Esophagus (tissue), 2 donors: ENCODE measurements around the gene B3GALT2. TPM values are rescaled to one million over a fixed set of nuclear protein-coding genes. Genes with fewer than 3 reads are reported as not detected.

Experiments used
- H3K27ac ChIP-seq, 2 donors: one replicate each; pipeline ENCODE4 v1.5.1; 2013; ENCODE audit warnings: low read depth in 2 of 2, mild to moderate bottlenecking in 2 of 2, inconsistent platforms in 1 of 2, low read length in 1 of 2, moderate library complexity in 1 of 2
- H3K27me3 ChIP-seq, 2 donors: one replicate each; pipeline ENCODE4 v1.6.1; 2013; ENCODE audit warnings: low read length in 2 of 2, control low read depth in 1 of 2, mild to moderate bottlenecking in 1 of 2; ENCODE audit not compliant: insufficient read depth in 2 of 2, control insufficient read depth in 1 of 2
- H3K36me3 ChIP-seq, 2 donors: one replicate each; pipeline ENCODE4 v1.6.1; 2013; ENCODE audit warnings: low read length in 1 of 2; ENCODE audit not compliant: control insufficient read depth in 2 of 2, insufficient read depth in 2 of 2
- H3K4me1 ChIP-seq, 2 donors: one replicate each; pipeline ENCODE4 v1.6.1; 2013; ENCODE audit warnings: low read length in 1 of 2; ENCODE audit not compliant: control insufficient read depth in 2 of 2, insufficient read depth in 2 of 2
- H3K4me3 ChIP-seq, 2 donors: one replicate each; pipeline ENCODE4 v1.5.1; 2013; ENCODE audit warnings: low read length in 2 of 2, mild to moderate bottlenecking in 2 of 2, low read depth in 1 of 2, moderate library complexity in 1 of 2
- H3K9me3 ChIP-seq, 2 donors: one replicate each; pipeline ENCODE4 v1.6.1; 2013; ENCODE audit warnings: mild to moderate bottlenecking in 2 of 2, low read depth in 1 of 2, low read length in 1 of 2, moderate library complexity in 1 of 2; ENCODE audit not compliant: control insufficient read depth in 2 of 2, insufficient read depth in 1 of 2
- WGBS, 2 donors: extraction: QIAGEN DNeasy Blood & Tissue Kit; methylation state at CpG; one replicate each; pipeline ENCODE4 v1.1.7; 2013; 5-methylcytosine and 5-hydroxymethylcytosine counted together
- polyA plus RNA-seq, 2 donors: library from polyadenylated mRNA; stranded (reverse); fragments of 200-250 nt; gene quantifications; one replicate each; pipeline ENCODE4 v1.2.3, GENCODE V29; 2013
- donor health status: healthy with polysubstance abuse.
- donor health status: Bipolar disorder and iron deficiency.

The B3GALT2 gene
- polyA plus RNA-seq, 2 donors, result 0.12 to 0.28 TPM

- H3K9me3 ChIP-seq, result no peaks in the 10 kb centered on the region
- H3K4me3 ChIP-seq, result no peak overlapping the region
- 82 to 94% methylated on average over 1 of the region's 1 CpG for WGBS, 2 donors
- H3K36me3 ChIP-seq, result no peaks in the 10 kb centered on the region
- no peaks in the 10 kb centered on the region for H3K4me1 ChIP-seq
- no peak overlapping the region for H3K27ac ChIP-seq
- H3K27me3 ChIP-seq, result no peaks in the 10 kb centered on the region
These were observed 1.6 kb downstream of the B3GALT2 start for GRCh38 chr1:193184776-193185175.

GRCh38 chr1:193183019-193183627 is 3.3 kb downstream of the B3GALT2 start:
- whole genome bisulfite sequencing, 2 donors, result 0 to 1% methylated on average over 2 of the region's 2 CpGs
- Histone ChIP-seq H3K36me3 (no peaks in the 10 kb centered on the region), H3K4me1 (no peaks in the 10 kb centered on the region), H3K27me3 (no peaks in the 10 kb centered on the region), H3K9me3 (no peaks in the 10 kb centered on the region), H3K27ac (no peak overlapping the region), H3K4me3 (no peak overlapping the region)

- WGBS, 2 donors, result 64 to 71% methylated on average over 2 of the region's 2 CpGs
- Histone ChIP-seq H3K4me3 (no peak overlapping the region), H3K36me3 (no peaks in the 10 kb centered on the region), H3K27me3 (no peaks in the 10 kb centered on the region), H3K27ac (no peak overlapping the region), H3K4me1 (no peaks in the 10 kb centered on the region), H3K9me3 (no peaks in the 10 kb centered on the region)
These were observed 4.4 kb downstream of the B3GALT2 start for GRCh38 chr1:193181985-193182384.

GRCh38 chr1:193181536-193181935 is 4.9 kb downstream of the B3GALT2 start:
- Histone ChIP-seq H3K27ac (no peak overlapping the region), H3K4me1 (no peaks in the 10 kb centered on the region), H3K9me3 (no peaks in the 10 kb centered on the region), H3K4me3 (no peak overlapping the region), H3K36me3 (no peaks in the 10 kb centered on the region), H3K27me3 (no peaks in the 10 kb centered on the region)
- 39 to 43% methylated on average over 1 of the region's 1 CpG for WGBS, 2 donors

DNA sequence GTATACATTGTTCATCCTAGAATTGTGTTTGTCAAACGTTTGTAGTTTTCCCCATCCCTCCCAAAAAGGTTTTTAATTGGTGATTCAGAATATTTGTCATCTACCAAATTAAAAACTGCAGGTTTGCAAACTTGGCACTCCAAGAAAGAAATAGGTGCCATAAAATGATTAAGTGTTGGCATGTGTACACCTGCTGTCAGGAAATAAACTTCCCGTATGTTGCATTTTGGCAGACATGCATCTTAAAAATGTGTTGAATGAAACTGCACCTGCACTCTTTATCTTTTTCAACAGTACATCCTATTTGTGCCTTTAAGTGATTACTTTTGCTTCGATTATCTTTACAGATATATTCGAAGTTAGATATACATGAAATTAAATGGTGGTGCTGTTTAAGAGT is 7.3 kb downstream of the B3GALT2 start:
- Histone ChIP-seq H3K27me3 (no peaks in the 10 kb centered on the region), H3K4me1 (no peaks in the 10 kb centered on the region), H3K4me3 (no peak overlapping the region), H3K27ac (no peak overlapping the region), H3K9me3 (no peaks in the 10 kb centered on the region), H3K36me3 (no peaks in the 10 kb centered on the region)
- 32% methylated on average over 4 of the region's 4 CpGs for WGBS, 2 donors

GRCh38 chr1:193176788-193177187 is 9.6 kb downstream of the B3GALT2 start:
- Histone ChIP-seq H3K36me3 (no peaks in the 10 kb centered on the region), H3K27ac (no peak overlapping the region), H3K4me3 (no peak overlapping the region), H3K9me3 (no peaks in the 10 kb centered on the region), H3K4me1 (no peaks in the 10 kb centered on the region), H3K27me3 (no peaks in the 10 kb centered on the region)

GRCh38 chr1:193176113-193176512 is 10.3 kb downstream of the B3GALT2 start:
- no peak overlapping the region for H3K4me3 ChIP-seq
- WGBS, 2 donors, result 73% methylated on average over 1 of the region's 1 CpG

DNA sequence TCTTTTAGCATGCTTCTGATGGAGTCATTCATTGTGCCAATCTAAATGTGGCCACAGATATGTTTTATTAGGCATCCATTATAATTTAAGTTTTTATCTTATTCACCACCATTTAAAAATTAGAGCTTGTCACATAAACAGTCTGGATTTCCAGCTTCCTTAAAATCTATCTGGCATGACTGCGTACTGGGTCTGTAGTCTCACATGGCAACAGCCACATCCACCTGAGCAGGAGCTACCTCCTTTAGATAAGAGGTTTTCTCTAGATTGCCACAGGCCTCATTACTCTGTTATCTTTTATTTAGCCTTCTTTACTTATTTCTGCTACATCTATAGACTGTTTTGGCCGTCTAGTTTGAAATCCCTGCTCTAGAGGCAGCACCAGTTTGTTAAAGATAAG is 29.1 kb downstream of the B3GALT2 start:
- Histone ChIP-seq H3K27ac (no peak overlapping the region), H3K4me3 (no peak overlapping the region), H3K36me3 (peaks cover 0 to 2% of the 10 kb centered on the region in 2 donors), H3K9me3 (no peaks in the 10 kb centered on the region), H3K27me3 (no peaks in the 10 kb centered on the region), H3K4me1 (no peaks in the 10 kb centered on the region)
- 73% methylated on average over 2 of the region's 2 CpGs for WGBS, 2 donors

More at GRCh38 chr1:193176113-193176512, 10.3 kb downstream of the B3GALT2 start:
- H3K36me3 ChIP-seq, result no peaks in the 10 kb centered on the region
- no peaks in the 10 kb centered on the region for H3K4me1 ChIP-seq
- H3K27ac ChIP-seq, result no peak overlapping the region
- no peaks in the 10 kb centered on the region for H3K9me3 ChIP-seq
- H3K27me3 ChIP-seq, result no peaks in the 10 kb centered on the region

DNA sequence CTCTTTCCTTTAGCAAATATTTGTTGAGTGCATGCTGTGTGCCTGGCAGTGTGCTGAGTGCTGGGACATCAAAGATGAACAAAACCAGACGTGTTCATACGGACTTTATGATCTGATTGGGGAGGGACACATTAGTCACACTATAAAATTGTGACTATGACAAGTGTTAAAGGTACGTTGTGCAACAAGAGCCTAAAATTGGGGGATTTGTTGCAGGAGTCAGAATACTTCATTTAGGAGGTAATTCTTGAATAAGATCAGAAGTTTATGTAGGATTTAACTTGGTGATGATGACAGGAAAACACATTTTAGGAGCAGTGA is 29.6 kb downstream of the B3GALT2 start:
- 64 to 70% methylated on average over 3 of the region's 3 CpGs for WGBS, 2 donors
- Histone ChIP-seq H3K27ac (no peak overlapping the region), H3K4me1 (no peaks in the 10 kb centered on the region), H3K4me3 (no peak overlapping the region), H3K27me3 (no peaks in the 10 kb centered on the region), H3K9me3 (no peaks in the 10 kb centered on the region), H3K36me3 (peaks cover 0 to 2% of the 10 kb centered on the region in 2 donors)

DNA sequence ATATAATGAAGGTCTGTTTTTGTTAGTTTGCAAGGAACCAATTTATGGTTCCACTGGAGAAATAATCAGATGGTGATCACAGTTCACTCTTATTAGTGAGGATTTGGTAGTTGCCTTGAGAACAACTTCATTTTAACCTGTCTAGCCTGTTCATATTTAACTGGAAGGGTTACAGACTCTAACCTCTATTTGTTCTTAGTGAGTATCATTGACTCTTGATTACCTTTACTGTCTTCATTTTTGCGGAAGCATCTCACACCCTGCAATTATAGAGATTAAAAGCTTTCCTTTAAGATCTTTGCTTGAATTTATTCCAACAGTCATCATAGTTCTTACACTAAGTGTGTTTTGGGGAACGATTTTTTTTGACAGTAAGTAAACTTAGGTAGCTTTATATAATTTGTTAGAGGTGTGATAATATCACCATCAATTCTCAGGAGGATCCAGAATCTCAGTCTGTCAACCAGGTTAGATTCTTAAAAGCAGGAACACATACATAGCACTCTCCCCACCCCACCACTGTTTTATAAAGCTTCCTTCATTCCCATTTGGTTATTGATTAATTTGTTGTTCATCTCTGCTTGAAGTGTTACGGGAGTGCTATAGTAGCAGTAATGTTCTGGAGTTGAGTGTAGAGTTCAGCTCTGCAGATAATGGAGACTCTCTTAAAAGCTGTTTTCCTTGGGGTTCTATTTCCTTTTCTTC is 30.1 kb downstream of the B3GALT2 start:
- Histone ChIP-seq H3K4me1 (no peaks in the 10 kb centered on the region), H3K4me3 (no peak overlapping the region), H3K36me3 (peaks cover 0 to 2% of the 10 kb centered on the region in 2 donors), H3K27ac (no peak overlapping the region), H3K9me3 (no peaks in the 10 kb centered on the region), H3K27me3 (no peaks in the 10 kb centered on the region)
- 63 to 68% methylated on average over 3 of the region's 3 CpGs for WGBS, 2 donors
